ENCODE measurements around the gene SEZ6L2.

The SEZ6L2 gene

GRCh38 chr16:29898804-29899515, 390 bp downstream of the SEZ6L2 start:
- TF ChIP-seq CTCF (conservative IDR thresholded peaks at IDR 0.05; ENCODE audit: low read depth), result no peak
- CTCF ChIA-PET, result interaction anchor here (0.5 to 1.1 kb wide), 4 partner anchors 25 to 169 kb away, joined by 3 to 6 read pairs (median 4); no protein-coding TSS in a partner anchor
- POLR2A ChIA-PET (ENCODE audit: low non-redundant PET), result interaction anchor here (0.5 to 0.6 kb wide), 3 partner anchors 12 to 133 kb away, joined by 3 to 5 read pairs (median 4); no protein-coding TSS in a partner anchor
- H3K27ac ChIP-seq, result peak overlapping the region; percentile 80
- DNase-seq (ENCODE audit: low spot score), result peak; percentile 62

GRCh38 chr16:29898135-29898803, 1.1 kb downstream of the SEZ6L2 start:
- no peak for DNase-seq (ENCODE audit: low spot score)
- CTCF ChIA-PET, result interaction anchor here (1.1 kb wide), 1 partner anchor 156 kb away, joined by 6 read pairs; no protein-coding TSS in a partner anchor
- H3K27ac ChIP-seq, result peak overlapping the region; percentile 80
- POLR2A ChIA-PET (ENCODE audit: low non-redundant PET), result no interaction called here
- no peak for TF ChIP-seq CTCF (conservative IDR thresholded peaks at IDR 0.05; ENCODE audit: low read depth)

GRCh38 chr16:29897333-29897732, 2.0 kb downstream of the SEZ6L2 start:
- no peak for TF ChIP-seq CTCF (conservative IDR thresholded peaks at IDR 0.05; ENCODE audit: low read depth)
- POLR2A ChIA-PET (ENCODE audit: low non-redundant PET), result no interaction called here
- no peak overlapping the region for H3K27ac ChIP-seq
- CTCF ChIA-PET, result interaction anchor here (0.5 kb wide), 1 partner anchor 108 kb away, joined by 3 read pairs; no protein-coding TSS in a partner anchor
- DNase-seq (ENCODE audit: low spot score), result no peak

- ChIA-PET CTCF (no interaction called here), POLR2A (ENCODE audit: low non-redundant PET) (no interaction called here)
- no peak overlapping the region for H3K27ac ChIP-seq
- TF ChIP-seq CTCF (conservative IDR thresholded peaks at IDR 0.05; ENCODE audit: low read depth), result no peak
- DNase-seq (ENCODE audit: low spot score), result no peak
Measured at GRCh38 chr16:29896841-29897240, 2.5 kb downstream of the SEZ6L2 start.

- CTCF ChIA-PET, result interaction anchor here (0.6 kb wide), 1 partner anchor 51 kb away, joined by 4 read pairs; no protein-coding TSS in a partner anchor
- H3K27ac ChIP-seq, result no peak overlapping the region
- POLR2A ChIA-PET (ENCODE audit: low non-redundant PET), result no interaction called here
- no peak for DNase-seq (ENCODE audit: low spot score)
- no peak for TF ChIP-seq CTCF (conservative IDR thresholded peaks at IDR 0.05; ENCODE audit: low read depth)
Measured at GRCh38 chr16:29894352-29894751, 5.0 kb downstream of the SEZ6L2 start.

GRCh38 chr16:29893553-29893952, 5.8 kb downstream of the SEZ6L2 start:
- POLR2A ChIA-PET (ENCODE audit: low non-redundant PET), result no interaction called here
- no peak overlapping the region for H3K27ac ChIP-seq
- TF ChIP-seq CTCF (conservative IDR thresholded peaks at IDR 0.05; ENCODE audit: low read depth), result no peak
- DNase-seq (ENCODE audit: low spot score), result no peak
- CTCF ChIA-PET, result interaction anchor here (0.6 kb wide), 1 partner anchor 9 kb away, joined by 3 read pairs; no protein-coding TSS in a partner anchor

Data from RWPE1 (cell line).